Endothelial cell of umbilical vein (primary cell): Measurements from ENCODE around the gene ZSWIM4. TPM values are rescaled to one million over a fixed set of nuclear protein-coding genes. Genes with fewer than 3 reads are reported as not detected.

ENCODE experiments used
- BruUV-seq: library from RNA; stranded (reverse); fragments of 400-500 nt; replicated peaks from 2 replicates; lab custom pipeline; 2021; lab: Mats Ljungman, UMichigan
- CTCF ChIA-PET: fragments of 300-600, 350-600 bp; sonication (Branson Sonifier 250); formaldehyde crosslinking; loops from one replicate; lab custom pipeline; 2021; ENCODE audit warnings: antibody characterized with exemption, inconsistent platforms; lab: Charles Lee
- POLR2A ChIA-PET: fragments of 300-600, 350-600 bp; sonication (Branson Sonifier 250); formaldehyde crosslinking; loops from one replicate; lab custom pipeline; 2021; ENCODE audit warnings: antibody characterized with exemption, inconsistent platforms; lab: Charles Lee
- DNase-seq: peaks from one replicate; pipeline ENCODE4 v3.0.0-alpha.2; 2011; ENCODE audit warnings: low read depth, low spot score
- FAIRE-seq: peaks from 2 replicates; lab custom pipeline; 2011; peaks lifted over from hg19 to GRCh38; lab: Jason Lieb, UNC
- H2AFZ ChIP-seq: 2 replicates; pipeline ENCODE4 v1.6.0; 2012; ENCODE audit warnings: low read depth, low read length, control low read depth, inconsistent platforms
- H3K27ac ChIP-seq: 2 replicates; pipeline ENCODE4 v1.5.1; 2011; ENCODE audit warnings: low read depth, mild to moderate bottlenecking, control low read depth, low read length, moderate library complexity; ENCODE audit not compliant: insufficient read depth
- H3K27me3 ChIP-seq, 2 experiments: 2 replicates each; pipeline versions ENCODE4 v1.6.0 to v1.6.1; 2011; ENCODE audit warnings: low read length in 2 of 2, mixed read lengths in 1 of 2; ENCODE audit not compliant: control insufficient read depth in 2 of 2, insufficient read depth in 2 of 2
- H3K36me3 ChIP-seq, 2 experiments: 2 replicates in 1 of 2; 3 replicates in 1 of 2; pipeline ENCODE4 v1.5.1; 2011; ENCODE audit warnings: low read length in 2 of 2, mild to moderate bottlenecking in 1 of 2, moderate library complexity in 1 of 2; ENCODE audit not compliant: control insufficient read depth in 2 of 2, insufficient read depth in 2 of 2; ENCODE audit errors: extremely low read depth in 1 of 2
- H3K4me1 ChIP-seq: 3 replicates; pipeline ENCODE4 v1.5.1; 2011; ENCODE audit warnings: mild to moderate bottlenecking, low read length; ENCODE audit not compliant: control insufficient read depth, insufficient read depth; ENCODE audit errors: extremely low read depth
- H3K4me2 ChIP-seq: 2 replicates; pipeline ENCODE4 v1.6.1; 2011; ENCODE audit warnings: low read length, control low read depth, mixed read lengths; ENCODE audit not compliant: insufficient read depth
- H3K4me3 ChIP-seq, 3 experiments: fragments of 200-600 bp in 1 of 3; sonication (generic), shearing (Covaris generic) in 1 of 3; replicated peaks in 1 of 3; 2 replicates each; pipeline ENCODE4 v1.5.1; 2011 to 2016; ENCODE audit warnings: control low read depth in 3 of 3, low read length in 3 of 3, mild to moderate bottlenecking in 2 of 3, inconsistent platforms in 1 of 3, low read depth in 1 of 3, moderate library complexity in 1 of 3; ENCODE audit not compliant: insufficient read depth in 1 of 3
- H3K79me2 ChIP-seq: 2 replicates; pipeline ENCODE4 v1.6.0; 2012; ENCODE audit warnings: low read length, inconsistent platforms; ENCODE audit not compliant: control insufficient read depth, insufficient read depth
- H3K9ac ChIP-seq: replicated peaks from 2 replicates; pipeline ENCODE3; 2011; ENCODE audit warnings: low read length, control low read depth; ENCODE audit not compliant: insufficient read depth; ENCODE audit errors: extremely low read depth
- H3K9me1 ChIP-seq: replicated peaks from 3 replicates; pipeline ENCODE4 v1.6.0; 2011; ENCODE audit warnings: mild to moderate bottlenecking, low read length; ENCODE audit not compliant: control insufficient read depth, insufficient read depth; ENCODE audit errors: extremely low read depth
- H3K9me3 ChIP-seq: replicated peaks from 2 replicates; pipeline ENCODE4 v1.5.1; 2012; ENCODE audit warnings: low read length, inconsistent platforms; ENCODE audit not compliant: control insufficient read depth, insufficient read depth
- H4K20me1 ChIP-seq: replicated peaks from 2 replicates; pipeline ENCODE3; 2011; ENCODE audit warnings: mild to moderate bottlenecking, low read length; ENCODE audit not compliant: control insufficient read depth, insufficient read depth; ENCODE audit errors: extremely low read depth
- CTCF ChIP-seq, 2 donors: IDR thresholded peaks; 1 replicate in 1 of 2; 2 replicates in 1 of 2; pipeline ENCODE4 v1.5.1; 2011; ENCODE audit warnings: low read length in 2 of 2, mild to moderate bottlenecking in 2 of 2, moderate library complexity in 2 of 2, control low read depth in 1 of 2, inconsistent platforms in 1 of 2, low read depth in 1 of 2; ENCODE audit not compliant: insufficient read depth in 1 of 2; ENCODE audit errors: extremely low read depth in 1 of 2
- EZH2 ChIP-seq: IDR thresholded peaks from 2 replicates; pipeline ENCODE4 v1.6.1; 2012; ENCODE audit warnings: borderline replicate concordance, low read depth, mild to moderate bottlenecking, moderate library complexity, low read length, inconsistent platforms; ENCODE audit not compliant: severe bottlenecking
- FOS ChIP-seq: IDR thresholded peaks from 2 replicates; pipeline ENCODE4 v1.6.1; 2011; ENCODE audit warnings: mild to moderate bottlenecking, low read length, moderate library complexity, borderline replicate concordance; ENCODE audit not compliant: insufficient read depth
- GATA2 ChIP-seq: IDR thresholded peaks from 2 replicates; pipeline ENCODE4 v1.7.0; 2011; ENCODE audit warnings: low read depth, mild to moderate bottlenecking, moderate library complexity, mixed read lengths, low read length; ENCODE audit not compliant: insufficient read length, insufficient read depth
- JUN ChIP-seq: IDR thresholded peaks from 2 replicates; pipeline ENCODE4 v1.6.1; 2011; ENCODE audit warnings: borderline replicate concordance, low read depth; ENCODE audit not compliant: insufficient read length, insufficient read depth
- MAX ChIP-seq: IDR thresholded peaks from 2 replicates; pipeline ENCODE4 v1.6.1; 2011; ENCODE audit not compliant: insufficient read depth, insufficient read length
- MYC ChIP-seq: IDR thresholded peaks from one replicate; pipeline ENCODE4 v1.6.1; 2011; ENCODE audit warnings: mild to moderate bottlenecking, low read depth, low read length
- POLR2A ChIP-seq: IDR thresholded peaks from 2 replicates; pipeline ENCODE4 v1.6.1; 2012; ENCODE audit warnings: low read depth, mild to moderate bottlenecking, control low read depth, low read length
- POLR2AphosphoS5 ChIP-seq: IDR thresholded peaks from 2 replicates; pipeline ENCODE4 v1.6.1; 2012; ENCODE audit warnings: low read depth, mild to moderate bottlenecking, control low read depth, low read length, moderate library complexity; ENCODE audit not compliant: insufficient read depth
- dilution Hi-C: fragments of 300-500 bp; cut with MboI; formaldehyde crosslinking; loops from one replicate; pipeline ENCODE4 v1.15.0; 2019; ENCODE audit warnings: low sequenced_read_pairs; ENCODE audit not compliant: extremely low pct_ligation_motif_present
- intact Hi-C: fragments of 100-400 bp; cut with micrococcal nuclease; formaldehyde crosslinking; loops from one replicate; pipeline ENCODE4 v1.10.0; 2022
- polyA plus RNA-seq, 4 experiments: library from polyadenylated mRNA; depleted of rRNA in 3 of 4; stranded (reverse) in 3 of 4; unstranded in 1 of 4; fragments of >200 nt; gene quantifications; 2 replicates each; pipeline versions ENCODE4 v1.2.1 to v1.2.3, GENCODE V29; 2011 to 2012; ENCODE audit warnings: missing spikeins in 1 of 4
- total RNA-seq: library from RNA; stranded (reverse); gene quantifications from 2 replicates; pipeline ENCODE4 v1.2.3, GENCODE V29; 2021

ZSWIM4 gene
- total and polyA plus RNA-seq, 2 donors (not counting 3 experiments of a cell fraction or from before 2014, with no cell fraction given), result 12.7 to 26.6 TPM

GRCh38 chr19:13848340-13848677 lies 53.1 kb downstream of the ZSWIM4 start:
- POLR2A ChIA-PET, result interaction anchor here (2.4 kb wide), 1 partner anchor 12 kb away, joined by 12 read pairs; no protein-coding TSS in a partner anchor

More at GRCh38 chr19:13848340-13848677, 53.1 kb downstream of the ZSWIM4 start:
- H2AFZ ChIP-seq, result no peak overlapping the region
- H3K27me3 ChIP-seq, result no peaks in the 10 kb centered on the region
- FAIRE-seq, result no peak
- TF ChIP-seq FOS (no peak), CTCF (IDR thresholded peaks at IDR 0.05; ENCODE audit: extremely low read depth in 1 of 2, insufficient read depth in 1 of 2, low read depth in 1 of 2, low read length in 2 of 2) (no peak), MYC (no peak), GATA2 (no peak), MAX (no peak), EZH2 (no peak), JUN (no peak), POLR2AphosphoS5 (no peak), POLR2A (no peak)
- H3K79me2 ChIP-seq, result no peaks in the 10 kb centered on the region
- H3K4me3 ChIP-seq, result no peak overlapping the region
- CTCF ChIA-PET, result interaction anchor here (3.1 kb wide), 1 partner anchor 14 kb away, joined by 19 read pairs; no protein-coding TSS in a partner anchor
- peak overlapping the region; percentile 96 for H3K9ac ChIP-seq
- H4K20me1 ChIP-seq, result no peaks in the 10 kb centered on the region
- dilution Hi-C loops, result no loop called here
- H3K4me2 ChIP-seq, result no peak overlapping the region
- no peaks in the 10 kb centered on the region for H3K9me1 ChIP-seq
- H3K4me1 ChIP-seq, result peaks cover 44% of the 10 kb centered on the region
- DNase-seq, result no peak
- no TSS peak for BruUV-seq
- H3K9me3 ChIP-seq, result no peaks in the 10 kb centered on the region
- no peaks in the 10 kb centered on the region for H3K36me3 ChIP-seq
- peak overlapping the region; percentile 99 for H3K27ac ChIP-seq
- intact Hi-C loops, result no loop called here
